Epidermal melanocyte (primary cell): ENCODE results near the gene IL4.
"Not testable (repeated sequence)": the region's sequence is repeated elsewhere in the genome, so short reads cannot be mapped to it uniquely, and the experiment has no call there.

Source experiments
- DNase-seq: peaks from one replicate; pipeline ENCODE4 v3.0.0; 2011; ENCODE audit warnings: low spot score; ENCODE audit not compliant: insufficient read length

Gene IL4

DNA sequence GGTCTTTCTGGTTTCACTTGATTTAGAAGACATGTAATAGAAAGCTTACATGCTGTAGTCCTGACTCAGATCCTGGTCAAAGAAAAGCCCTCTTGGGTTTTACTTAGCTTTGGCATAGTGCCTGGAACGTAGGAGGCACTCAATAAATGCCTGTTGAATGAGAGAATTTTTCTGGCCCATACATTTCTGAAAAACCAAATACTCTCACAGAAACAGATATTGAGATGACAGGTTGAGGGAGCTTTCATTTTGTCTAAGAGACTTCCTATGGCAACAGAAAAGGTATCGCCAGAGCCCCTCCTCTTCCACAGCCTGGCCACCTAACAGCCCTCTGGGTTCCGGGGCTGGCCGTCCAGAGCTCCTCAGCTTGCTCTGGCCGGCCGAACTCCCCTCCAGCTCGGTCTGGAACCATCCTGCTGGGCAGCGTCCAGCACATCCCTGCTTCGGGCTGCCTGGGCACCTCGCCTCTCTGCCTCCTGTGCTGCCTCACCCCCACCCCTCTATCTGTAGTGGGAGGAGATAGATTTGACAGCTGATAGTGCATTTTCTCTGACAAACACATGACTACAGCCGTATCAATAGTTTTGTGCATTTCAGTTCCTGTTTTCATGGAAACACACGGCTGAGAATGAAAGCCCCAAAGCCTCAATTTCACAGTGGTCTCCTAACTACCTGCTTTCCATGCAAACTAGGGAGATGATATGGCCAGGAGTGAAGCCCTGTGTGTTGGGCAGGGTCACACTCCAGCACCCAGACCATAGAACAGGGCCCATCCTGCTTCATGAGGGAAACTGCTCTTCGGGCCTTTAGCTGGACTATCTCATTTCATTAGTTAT is 1.1 kb downstream of the IL4 start:
- peak; percentile 81 for DNase-seq

GRCh38 chr5:132675936-132676689 is 2.3 kb downstream of the IL4 start:
- DNase-seq: no peak

DNA sequence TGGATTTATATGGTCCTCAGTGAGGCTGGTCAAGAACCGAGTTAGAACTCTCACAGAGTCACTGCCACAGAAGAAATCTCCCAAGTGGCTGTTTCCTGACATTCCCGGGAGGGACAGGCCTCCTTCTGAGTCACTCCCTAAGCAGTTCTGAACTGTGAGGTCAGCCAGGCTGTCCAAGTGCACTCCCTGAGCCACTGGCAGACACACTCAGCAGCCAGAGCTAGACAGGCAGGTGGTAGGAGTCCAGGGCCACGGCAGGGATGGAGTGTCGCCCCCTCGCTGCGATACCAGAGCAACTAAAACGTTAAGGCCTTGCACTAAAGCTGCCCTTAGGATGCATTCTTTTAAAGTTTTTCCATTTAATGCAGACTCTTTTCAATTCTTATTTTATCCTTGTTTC is 3.4 kb downstream of the IL4 start:
- DNase-seq: peak; percentile 78

GRCh38 chr5:132677682-132678400 is 4.1 kb downstream of the IL4 start:
- DNase-seq: no peak

DNA sequence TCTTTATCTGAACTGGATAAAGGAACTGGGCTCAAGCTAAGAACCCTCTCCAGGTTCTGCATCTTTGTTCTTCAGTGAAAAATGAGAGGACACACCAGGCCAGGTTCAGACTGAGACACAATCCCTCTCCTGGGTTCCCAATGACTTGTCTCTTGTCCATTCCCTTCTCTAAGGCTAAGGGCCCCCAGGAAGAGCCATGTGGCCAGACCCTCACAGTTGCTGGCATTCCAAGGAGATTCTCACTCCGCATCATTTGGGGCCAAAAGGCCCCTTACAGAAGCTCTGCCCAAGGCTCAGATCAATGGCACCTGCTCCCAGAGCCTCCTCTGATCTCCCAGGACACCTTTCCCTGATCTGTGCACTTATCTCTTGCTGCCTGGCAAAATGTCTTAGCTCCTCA is 4.9 kb downstream of the IL4 start:
- no peak for DNase-seq

- no peak for DNase-seq
These were observed 5.4 kb downstream of the IL4 start for GRCh38 chr5:132679166-132679565.

DNA sequence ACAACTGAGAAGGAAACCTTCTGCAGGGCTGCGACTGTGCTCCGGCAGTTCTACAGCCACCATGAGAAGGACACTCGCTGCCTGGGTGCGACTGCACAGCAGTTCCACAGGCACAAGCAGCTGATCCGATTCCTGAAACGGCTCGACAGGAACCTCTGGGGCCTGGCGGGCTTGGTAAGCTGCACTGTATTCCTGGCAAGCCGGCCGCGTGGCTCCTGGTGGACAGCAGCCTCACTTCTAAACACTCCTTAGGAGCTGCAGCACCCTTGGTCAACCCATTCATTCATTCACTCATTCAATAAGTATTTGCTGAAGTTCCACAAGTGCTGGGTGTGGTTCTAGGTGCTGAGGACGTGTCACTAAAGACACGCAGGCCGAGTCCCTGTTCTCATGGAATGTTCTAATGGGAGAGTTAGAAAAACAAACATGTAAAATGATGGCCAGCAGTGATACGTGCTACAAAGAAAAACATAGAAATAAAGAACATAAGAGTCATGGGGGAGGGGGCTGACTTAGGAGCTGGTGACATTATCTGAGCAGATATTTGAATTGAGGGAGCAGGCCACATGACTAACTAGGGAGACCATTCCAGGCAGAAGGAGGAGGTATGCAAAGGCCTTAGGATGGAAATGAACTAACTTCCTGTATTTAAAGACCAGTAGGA is 6.1 kb downstream of the IL4 start:
- DNase-seq: no peak

DNA sequence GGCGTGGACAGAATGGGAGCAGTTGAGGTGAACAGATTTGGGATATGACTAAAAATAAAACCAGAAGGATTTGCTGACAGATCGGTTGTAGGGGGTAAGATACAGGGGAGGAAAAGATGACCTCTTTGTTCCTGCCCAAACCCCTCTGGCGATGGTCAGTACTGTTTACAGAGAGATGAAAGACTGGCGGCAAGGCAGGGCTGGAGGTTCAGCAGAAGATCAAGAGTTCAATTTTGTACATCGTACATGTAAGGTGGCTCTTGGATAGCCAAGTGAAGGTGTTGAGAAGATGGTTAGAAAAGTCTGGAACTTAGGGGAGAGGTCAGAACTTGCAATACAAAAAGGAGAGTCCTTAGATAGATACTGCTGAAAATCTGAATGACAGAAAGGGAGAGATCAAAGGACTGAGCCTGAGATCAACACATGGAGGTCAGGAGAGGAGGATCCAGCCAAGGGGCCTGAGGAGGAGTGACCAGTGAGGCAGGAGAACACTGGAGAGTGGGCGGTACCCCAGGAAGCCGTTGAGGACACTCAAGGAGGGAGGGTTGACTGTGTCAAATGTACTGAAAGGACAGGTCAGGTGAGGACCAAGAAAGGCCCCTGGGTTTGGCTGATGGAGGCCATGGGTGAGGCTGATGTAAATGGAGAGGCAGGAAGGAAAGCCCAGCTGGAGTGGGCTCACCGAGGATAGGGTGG is 7.1 kb downstream of the IL4 start:
- DNase-seq: no peak

DNA sequence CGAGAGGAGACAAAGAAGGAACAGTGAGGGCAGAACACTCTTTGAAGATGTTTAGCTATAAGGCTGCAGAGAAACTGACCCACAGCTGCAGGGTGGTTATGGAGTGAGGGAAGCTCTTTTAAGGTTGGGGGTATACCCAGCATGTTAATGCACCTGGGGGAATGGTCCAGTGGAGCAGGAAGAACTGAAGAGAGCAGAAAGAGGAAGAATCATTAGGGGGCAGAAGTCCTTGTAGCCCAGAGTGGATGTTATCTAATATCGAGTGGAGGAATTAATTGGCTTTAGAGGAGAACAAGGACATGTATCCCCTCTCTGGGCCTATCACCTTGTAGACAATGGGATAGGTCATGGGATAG is 7.7 kb downstream of the IL4 start:
- DNase-seq: no peak

- DNase-seq: no peak
These were observed 8.2 kb downstream of the IL4 start for GRCh38 chr5:132681983-132682382.

GRCh38 chr5:132684491-132684890 is 10.7 kb downstream of the IL4 start:
- DNase-seq: no peak

DNA sequence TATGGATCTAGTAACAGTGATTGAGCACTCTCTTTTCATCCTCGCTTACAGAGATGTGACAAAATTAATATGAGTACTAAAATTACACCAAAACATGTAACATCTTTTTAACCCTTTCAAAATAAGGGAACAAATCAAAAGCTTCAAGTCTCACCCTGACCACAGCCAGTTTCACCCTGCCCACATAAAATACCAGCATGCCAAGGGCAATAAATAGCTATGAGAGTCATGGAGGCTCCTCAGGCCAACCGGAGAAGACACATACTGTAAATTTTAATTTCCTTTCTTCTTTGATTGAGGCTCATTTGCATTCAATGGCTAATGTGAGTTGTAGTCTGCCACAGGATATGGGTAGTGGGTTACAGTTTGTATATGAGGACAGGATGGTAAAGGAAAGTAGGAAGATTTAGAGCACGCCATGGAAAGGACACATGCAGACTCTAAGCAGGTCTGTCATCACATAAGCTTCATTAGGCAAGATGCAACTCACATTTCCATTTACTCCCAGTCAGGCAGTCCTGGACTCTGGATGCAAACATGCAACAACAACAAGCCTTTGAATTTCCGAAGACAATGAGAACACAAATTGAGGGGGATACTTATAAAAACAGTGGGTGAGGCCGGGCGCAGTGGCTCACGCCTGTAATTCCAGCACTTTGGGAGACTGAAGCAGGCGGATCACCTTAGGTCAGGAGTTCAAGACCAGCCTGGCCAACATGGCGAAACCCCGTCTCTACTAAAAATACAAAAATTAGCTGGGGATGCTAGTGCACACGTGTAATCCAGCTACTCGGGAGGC is 11.3 kb downstream of the IL4 start:
- no peak for DNase-seq

DNA sequence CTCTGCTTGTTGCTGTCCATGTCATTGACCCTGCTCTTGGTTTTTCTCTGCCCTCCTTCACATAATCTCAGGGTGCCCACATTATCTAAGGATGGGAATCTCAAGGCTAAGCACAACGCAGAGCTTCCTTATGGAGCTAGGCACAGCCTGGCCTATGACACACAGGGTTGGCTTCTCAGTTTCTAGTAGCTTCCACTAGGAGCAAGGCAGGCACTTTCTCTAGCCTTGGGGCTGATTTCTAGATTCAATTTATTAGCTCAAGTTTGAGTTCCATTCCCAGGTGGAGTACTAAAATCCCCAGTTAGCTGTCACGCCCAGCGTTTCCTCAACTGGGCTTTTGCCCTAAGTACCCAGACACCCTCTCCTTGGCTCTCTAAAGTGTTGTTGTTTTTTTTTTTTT is 12.4 kb downstream of the IL4 start:
- DNase-seq: no peak

DNA sequence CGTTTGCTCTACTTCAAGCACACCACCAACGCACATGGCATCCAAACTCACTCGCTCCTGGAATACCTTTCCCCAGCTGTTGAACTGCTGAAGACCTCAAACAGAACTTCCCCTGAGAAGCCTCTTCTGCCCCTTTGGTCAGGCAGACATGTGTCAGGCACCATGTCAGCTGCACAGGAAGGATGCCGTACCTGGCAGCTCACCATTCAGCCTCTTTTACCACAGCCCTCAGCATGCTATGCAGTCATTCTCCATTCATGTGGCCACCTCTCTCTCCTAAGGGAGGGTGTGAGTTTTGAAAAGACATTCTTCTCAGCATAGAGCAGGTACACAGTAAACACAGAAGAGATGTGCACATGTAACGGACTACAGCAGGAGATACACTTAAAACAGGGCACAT is 14.2 kb downstream of the IL4 start:
- DNase-seq: no peak

GRCh38 chr5:132688536-132689339 is 14.9 kb downstream of the IL4 start:
- DNase-seq: no peak

DNA sequence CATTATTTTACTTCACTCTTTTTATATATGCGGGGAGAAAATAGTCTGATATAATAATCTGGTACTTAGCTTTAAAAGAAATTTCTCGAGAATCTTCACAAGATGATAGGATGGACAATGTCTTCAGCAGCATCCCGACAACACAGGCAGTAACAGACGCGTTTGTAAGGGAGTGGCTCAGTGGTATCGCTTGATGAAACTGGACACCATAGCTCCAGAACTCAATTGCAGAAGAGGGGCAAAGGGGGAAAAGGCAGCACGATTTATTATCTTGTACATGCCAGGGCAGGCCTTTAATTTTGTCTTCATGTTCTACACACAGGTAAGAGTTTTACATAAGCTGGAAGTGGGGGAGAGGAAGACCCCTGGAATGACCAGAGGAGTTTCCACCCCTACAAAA is 15.7 kb downstream of the IL4 start:
- no peak for DNase-seq

- DNase-seq: no peak
These were observed 16.4 kb downstream of the IL4 start for GRCh38 chr5:132690156-132690555.

DNA sequence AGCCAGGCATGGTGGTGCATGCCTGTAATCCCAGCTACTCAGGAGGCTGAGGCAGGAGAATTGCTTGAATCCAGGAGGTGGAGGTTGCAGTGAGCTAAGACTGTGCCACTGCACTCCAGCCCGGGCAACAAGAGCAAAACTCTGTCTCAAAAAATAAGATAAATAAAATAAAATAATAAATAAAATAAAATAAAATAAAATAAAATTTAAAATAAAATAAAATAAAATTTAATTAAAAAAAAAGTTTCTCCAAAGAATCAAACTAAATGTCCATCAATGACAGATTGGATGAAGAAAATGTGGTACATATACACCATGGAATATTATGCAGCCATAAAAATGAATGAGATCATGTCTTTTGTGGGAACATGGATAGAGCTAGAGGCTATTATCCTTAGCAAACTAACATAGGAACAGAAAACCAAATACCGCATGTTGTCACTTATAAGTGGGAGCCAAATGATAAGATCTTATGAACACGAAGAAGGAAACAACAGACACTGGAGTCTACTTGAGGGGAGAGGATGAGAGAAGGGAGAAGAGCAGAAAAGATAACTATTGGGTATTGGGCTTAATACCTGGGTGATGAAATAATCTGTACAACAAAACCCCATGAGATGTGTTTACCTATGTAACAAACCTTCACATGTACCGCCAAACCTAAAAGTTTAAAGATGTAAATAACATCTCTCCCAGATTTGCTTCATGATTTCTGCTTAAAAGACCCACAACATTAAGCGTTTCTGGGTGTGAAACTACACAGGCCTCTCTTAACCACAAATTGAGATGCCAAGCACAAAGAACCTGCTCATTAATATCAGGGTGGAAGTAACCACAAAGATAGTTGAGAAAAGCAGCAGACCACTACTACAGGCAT is 18.2 kb downstream of the IL4 start:
- DNase-seq: not testable (repeated sequence)

DNA sequence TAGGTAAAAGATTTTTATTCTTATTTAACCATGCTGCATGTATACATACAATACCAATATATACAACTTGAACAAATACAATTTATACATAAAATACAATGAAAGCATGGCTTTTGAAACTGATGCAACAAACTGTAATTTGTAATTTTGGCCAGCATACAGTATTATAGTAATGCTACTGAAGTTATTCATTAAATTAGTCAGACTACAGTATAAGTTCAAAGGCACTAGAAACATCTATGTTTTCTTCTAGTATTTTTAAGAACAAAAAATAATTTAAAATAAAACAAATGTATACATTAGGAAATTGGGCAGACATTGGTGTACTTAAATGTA is 18.8 kb downstream of the IL4 start:
- DNase-seq: no peak
